ENCODE data around the gene ZNF331. TPM values are rescaled to one million over a fixed set of nuclear protein-coding genes. Genes with fewer than 3 reads are reported as not detected.

The ZNF331 gene
- total and polyA plus RNA-seq, 2 of the 8 experiments (the other 6 are each of a cell fraction or from before 2014, with no cell fraction given), result 30.0 to 44.1 TPM

GRCh38 chr19:53520547-53521372 is 17.2 kb upstream of the ZNF331 start (continued):
- TF ChIP-seq TBP (IDR thresholded peaks at IDR 0.05; ENCODE audit: low read depth, low read length) (peak; percentile 44; the same call in 1 of the 2 replicates), TCF12 (IDR thresholded peaks at IDR 0.05; ENCODE audit: low read depth, low read length) (0 out of 2 replicates have a peak, but pooled peaks have one; percentile 29), CBX5 (IDR thresholded peaks at IDR 0.05; ENCODE audit: low read depth, low read length) (no peak), BCL11A (IDR thresholded peaks at IDR 0.05; ENCODE audit: low read depth in 2 of 2, low read length in 2 of 2) (no peak), CTBP2 (IDR thresholded peaks at IDR 0.05; ENCODE audit: borderline replicate concordance, insufficient read depth, insufficient read length, low read length) (no peak), HDAC6 (IDR thresholded peaks at IDR 0.05; ENCODE audit: low read depth, low read length) (no peak), HDAC2 (IDR thresholded peaks at IDR 0.05; ENCODE audit: borderline replicate concordance in 1 of 2, low read depth in 2 of 2, low read length in 2 of 2) (peak; percentile 84 to 97; a peak in 3 of 4 replicates)
- TF ChIP-seq, protein P1, sequence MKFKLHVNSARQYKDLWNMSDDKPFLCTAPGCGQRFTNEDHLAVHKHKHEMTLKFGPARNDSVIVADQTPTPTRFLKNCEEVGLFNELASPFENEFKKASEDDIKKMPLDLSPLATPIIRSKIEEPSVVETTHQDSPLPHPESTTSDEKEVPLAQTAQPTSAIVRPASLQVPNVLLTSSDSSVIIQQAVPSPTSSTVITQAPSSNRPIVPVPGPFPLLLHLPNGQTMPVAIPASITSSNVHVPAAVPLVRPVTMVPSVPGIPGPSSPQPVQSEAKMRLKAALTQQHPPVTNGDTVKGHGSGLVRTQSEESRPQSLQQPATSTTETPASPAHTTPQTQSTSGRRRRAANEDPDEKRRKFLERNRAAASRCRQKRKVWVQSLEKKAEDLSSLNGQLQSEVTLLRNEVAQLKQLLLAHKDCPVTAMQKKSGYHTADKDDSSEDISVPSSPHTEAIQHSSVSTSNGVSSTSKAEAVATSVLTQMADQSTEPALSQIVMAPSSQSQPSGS (IDR thresholded peaks at IDR 0.05; ENCODE audit: low read length), result peak; percentile 71; the same call in 1 of the 2 replicates
- TF ChIP-seq, protein P2, sequence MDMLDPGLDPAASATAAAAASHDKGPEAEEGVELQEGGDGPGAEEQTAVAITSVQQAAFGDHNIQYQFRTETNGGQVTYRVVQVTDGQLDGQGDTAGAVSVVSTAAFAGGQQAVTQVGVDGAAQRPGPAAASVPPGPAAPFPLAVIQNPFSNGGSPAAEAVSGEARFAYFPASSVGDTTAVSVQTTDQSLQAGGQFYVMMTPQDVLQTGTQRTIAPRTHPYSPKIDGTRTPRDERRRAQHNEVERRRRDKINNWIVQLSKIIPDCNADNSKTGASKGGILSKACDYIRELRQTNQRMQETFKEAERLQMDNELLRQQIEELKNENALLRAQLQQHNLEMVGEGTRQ (IDR thresholded peaks at IDR 0.05; ENCODE audit: low read length), result no peak

Data from H1 (cell line).